Measurements from ENCODE around the gene TRHDE.
"Not testable (repeated sequence)": the region's sequence is repeated elsewhere in the genome, so short reads cannot be mapped to it uniquely, and the experiment has no call there.

Gene TRHDE

DNA sequence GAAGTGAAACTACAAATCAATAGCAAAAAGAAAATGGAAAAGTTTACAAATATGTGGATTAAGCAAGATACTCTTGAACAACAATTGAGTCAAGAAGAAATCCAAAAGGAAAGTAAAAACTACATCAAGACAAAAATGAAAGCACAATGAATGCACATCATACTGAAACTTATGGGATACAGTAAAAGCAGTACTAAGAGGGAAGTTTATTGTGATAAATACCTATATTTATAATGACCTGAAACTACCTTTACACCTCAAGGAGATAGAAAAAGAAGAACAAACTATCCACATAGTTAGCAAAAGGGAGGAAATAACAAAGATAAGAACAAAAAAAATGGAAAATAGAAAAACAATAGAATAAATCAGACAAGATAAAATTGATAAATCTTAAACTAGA lies 375.0 kb downstream of the TRHDE start:
- TF ChIP-seq, protein P1, sequence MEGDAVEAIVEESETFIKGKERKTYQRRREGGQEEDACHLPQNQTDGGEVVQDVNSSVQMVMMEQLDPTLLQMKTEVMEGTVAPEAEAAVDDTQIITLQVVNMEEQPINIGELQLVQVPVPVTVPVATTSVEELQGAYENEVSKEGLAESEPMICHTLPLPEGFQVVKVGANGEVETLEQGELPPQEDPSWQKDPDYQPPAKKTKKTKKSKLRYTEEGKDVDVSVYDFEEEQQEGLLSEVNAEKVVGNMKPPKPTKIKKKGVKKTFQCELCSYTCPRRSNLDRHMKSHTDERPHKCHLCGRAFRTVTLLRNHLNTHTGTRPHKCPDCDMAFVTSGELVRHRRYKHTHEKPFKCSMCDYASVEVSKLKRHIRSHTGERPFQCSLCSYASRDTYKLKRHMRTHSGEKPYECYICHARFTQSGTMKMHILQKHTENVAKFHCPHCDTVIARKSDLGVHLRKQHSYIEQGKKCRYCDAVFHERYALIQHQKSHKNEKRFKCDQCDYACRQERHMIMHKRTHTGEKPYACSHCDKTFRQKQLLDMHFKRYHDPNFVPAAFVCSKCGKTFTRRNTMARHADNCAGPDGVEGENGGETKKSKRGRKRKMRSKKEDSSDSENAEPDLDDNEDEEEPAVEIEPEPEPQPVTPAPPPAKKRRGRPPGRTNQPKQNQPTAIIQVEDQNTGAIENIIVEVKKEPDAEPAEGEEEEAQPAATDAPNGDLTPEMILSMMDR (conservative IDR thresholded peaks at IDR 0.05; ENCODE audit: low read depth, low read length), result no peak
- no peak overlapping the region for H3K4me3 ChIP-seq (ENCODE audit: low read length)
- no peak for DNase-seq (ENCODE audit: low read depth)

- H3K4me3 ChIP-seq (ENCODE audit: low read length), result no peak overlapping the region
- DNase-seq (ENCODE audit: low read depth), result no peak
- TF ChIP-seq, protein P1 (conservative IDR thresholded peaks at IDR 0.05; ENCODE audit: low read depth, low read length), result no peak
Measured at GRCh38 chr12:72658615-72659014, 386.4 kb downstream of the TRHDE start.

DNA sequence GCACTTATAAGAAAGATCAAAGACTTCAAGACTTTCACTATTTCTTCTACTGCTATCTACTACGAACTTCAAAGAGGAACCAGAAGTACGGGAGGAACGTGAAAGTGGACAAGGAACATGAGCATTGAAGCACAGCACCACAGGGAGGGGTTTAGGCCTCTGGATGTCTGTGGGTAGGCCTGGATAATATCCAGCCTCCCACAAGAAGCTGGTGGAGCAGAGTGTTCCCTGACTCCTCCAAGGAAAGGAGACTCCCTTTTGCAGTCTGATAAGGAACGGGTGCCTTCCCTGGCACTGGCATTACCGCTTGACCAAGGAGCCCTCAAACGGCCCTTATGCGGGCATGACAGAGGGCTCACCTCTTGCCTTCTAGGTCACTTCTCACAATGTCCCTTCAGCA lies 388.0 kb downstream of the TRHDE start:
- not testable (repeated sequence) for H3K4me3 ChIP-seq (ENCODE audit: low read length); DNase-seq (ENCODE audit: low read depth)

- TF ChIP-seq, protein P1 (conservative IDR thresholded peaks at IDR 0.05; ENCODE audit: low read depth, low read length), result no peak
- H3K4me3 ChIP-seq (ENCODE audit: low read length), result no peak overlapping the region
- DNase-seq (ENCODE audit: low read depth), result no peak
Measured at GRCh38 chr12:72673853-72674252, 401.7 kb downstream of the TRHDE start.

GRCh38 chr12:72676556-72676955 lies 404.4 kb downstream of the TRHDE start:
- no peak for DNase-seq (ENCODE audit: low read depth)
- no peak overlapping the region for H3K4me3 ChIP-seq (ENCODE audit: low read length)
- TF ChIP-seq, protein P1 (conservative IDR thresholded peaks at IDR 0.05; ENCODE audit: low read depth, low read length), result no peak

DNA sequence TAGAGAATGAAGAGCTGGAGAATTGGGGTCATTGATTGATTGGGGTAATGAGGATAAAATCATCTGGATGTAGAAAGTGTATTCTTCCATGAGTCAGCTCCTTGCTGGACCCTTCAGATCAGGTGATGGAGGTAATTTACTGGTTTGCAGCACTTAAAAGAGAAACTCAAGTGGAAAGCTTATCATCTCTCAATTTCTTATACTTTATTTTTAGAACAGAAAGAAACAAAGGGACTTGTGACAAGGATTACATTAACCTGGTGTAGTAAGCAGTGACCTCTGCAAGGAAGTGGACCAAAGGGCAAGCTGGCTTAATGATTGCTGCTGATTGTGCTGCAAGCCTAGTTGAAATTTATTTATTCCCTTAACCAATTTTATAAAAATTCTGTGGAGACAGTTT lies 405.0 kb downstream of the TRHDE start:
- TF ChIP-seq, protein P1 (conservative IDR thresholded peaks at IDR 0.05; ENCODE audit: low read depth, low read length), result no peak
- no peak overlapping the region for H3K4me3 ChIP-seq (ENCODE audit: low read length)
- peak; percentile 32 for DNase-seq (ENCODE audit: low read depth)

GRCh38 chr12:72677846-72678245 lies 405.7 kb downstream of the TRHDE start:
- no peak for DNase-seq (ENCODE audit: low read depth)
- H3K4me3 ChIP-seq (ENCODE audit: low read length), result no peak overlapping the region
- TF ChIP-seq, protein P1 (conservative IDR thresholded peaks at IDR 0.05; ENCODE audit: low read depth, low read length), result no peak

Measured in retinal pigment epithelial cell (primary cell).